ENCODE results near the gene LAMTOR2. TPM values are rescaled to one million over a fixed set of nuclear protein-coding genes. Genes with fewer than 3 reads are reported as not detected.

The LAMTOR2 gene
- total RNA-seq, 1 donor from 2014 or later, result 61.0 TPM

- Mint-ChIP-seq H3K4me3 (ENCODE audit: low read depth) (no peak overlapping the region), H3K27me3 (no peaks in the 10 kb centered on the region), H3K27ac (no peak overlapping the region), H3K4me1 (ENCODE audit: low read depth) (peaks cover 27% of the 10 kb centered on the region), H3K9me3 (ENCODE audit: low read depth) (no peaks in the 10 kb centered on the region), H3K36me3 (ENCODE audit: insufficient read depth) (peaks cover 11% of the 10 kb centered on the region)
- TF ChIP-seq CTCF (IDR thresholded peaks at IDR 0.05; ENCODE audit: unreplicated experiment), result no peak
- no peak for DNase-seq (ENCODE audit: low spot score, unreplicated experiment)
These were observed 44.7 kb downstream of the LAMTOR2 start for GRCh38 chr1:156099282-156099681.

DNA sequence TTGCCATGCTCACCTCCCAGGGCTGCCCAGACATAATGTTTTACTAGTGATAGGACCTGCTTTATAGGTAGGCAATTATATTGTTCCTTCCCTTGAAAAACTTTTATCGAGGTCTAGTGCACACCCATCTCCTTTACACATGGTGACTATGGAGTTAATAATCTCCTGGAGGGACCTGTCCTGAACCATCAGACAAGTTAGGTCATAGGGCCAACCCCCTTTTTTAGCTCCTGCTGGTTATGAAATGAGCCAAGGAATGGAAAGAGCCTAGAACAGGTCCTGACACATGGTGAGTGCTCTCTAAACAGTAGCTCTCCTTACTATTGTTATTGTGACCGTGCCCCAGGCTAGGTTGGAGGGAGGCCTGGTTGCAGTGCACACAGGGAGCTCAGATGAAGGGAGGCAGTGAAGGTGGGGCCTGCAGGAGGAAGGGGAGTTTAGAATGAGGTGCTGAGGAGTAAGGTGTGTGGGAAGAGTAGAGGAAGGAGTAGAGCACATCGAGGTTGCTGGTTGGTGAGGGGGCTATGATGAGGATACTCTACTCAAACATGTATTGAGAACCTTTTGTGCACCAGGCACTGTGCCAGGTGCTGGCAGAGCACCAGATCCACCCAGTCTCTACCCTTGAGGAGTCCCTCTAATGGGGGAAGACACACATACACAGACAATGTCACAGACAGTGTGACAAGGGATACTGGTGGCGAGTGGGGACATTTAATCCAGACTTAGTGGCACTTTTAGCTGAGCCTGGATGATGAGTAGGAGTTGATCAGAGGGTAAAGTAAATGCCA is 45.8 kb downstream of the LAMTOR2 start:
- Mint-ChIP-seq H3K27me3 (no peaks in the 10 kb centered on the region), H3K9me3 (ENCODE audit: low read depth) (no peaks in the 10 kb centered on the region), H3K4me1 (ENCODE audit: low read depth) (peaks cover 38% of the 10 kb centered on the region), H3K27ac (peak overlapping the region; percentile 49), H3K4me3 (ENCODE audit: low read depth) (no peak overlapping the region), H3K36me3 (ENCODE audit: insufficient read depth) (peaks cover 13% of the 10 kb centered on the region)
- TF ChIP-seq CTCF (IDR thresholded peaks at IDR 0.05; ENCODE audit: unreplicated experiment), result no peak
- DNase-seq (ENCODE audit: low spot score, unreplicated experiment), result no peak

DNA sequence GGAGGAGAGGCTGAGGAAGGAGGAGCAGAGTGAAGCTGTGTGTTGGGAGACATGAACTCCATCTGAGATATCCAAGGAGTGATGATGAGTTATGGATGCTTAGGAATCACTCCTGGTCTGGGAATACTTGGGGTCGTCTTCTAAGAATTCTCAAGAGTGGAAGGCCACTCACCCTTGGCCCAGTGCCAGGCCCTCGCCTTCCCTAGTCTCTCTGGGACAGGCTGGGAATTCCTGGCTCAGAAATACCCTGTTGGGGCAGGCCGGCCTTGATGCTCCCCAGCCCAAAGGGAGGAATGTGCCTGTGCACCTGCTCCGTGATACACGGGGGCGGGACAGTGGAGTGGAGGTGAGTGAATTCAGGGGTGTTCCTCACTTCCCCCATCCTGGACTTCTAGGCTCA is 47.3 kb downstream of the LAMTOR2 start:
- Mint-ChIP-seq H3K4me1 (ENCODE audit: low read depth) (peaks cover 43% of the 10 kb centered on the region), H3K27ac (peak overlapping the region; percentile 83), H3K36me3 (ENCODE audit: insufficient read depth) (peaks cover 6% of the 10 kb centered on the region), H3K27me3 (no peaks in the 10 kb centered on the region), H3K9me3 (ENCODE audit: low read depth) (no peaks in the 10 kb centered on the region), H3K4me3 (ENCODE audit: low read depth) (no peak overlapping the region)
- TF ChIP-seq CTCF (IDR thresholded peaks at IDR 0.05; ENCODE audit: unreplicated experiment), result no peak
- DNase-seq (ENCODE audit: low spot score, unreplicated experiment), result no peak

- Mint-ChIP-seq H3K9me3 (ENCODE audit: low read depth) (no peaks in the 10 kb centered on the region), H3K4me1 (ENCODE audit: low read depth) (peaks cover 43% of the 10 kb centered on the region), H3K27ac (peak overlapping the region; percentile 62), H3K4me3 (ENCODE audit: low read depth) (no peak overlapping the region), H3K27me3 (no peaks in the 10 kb centered on the region), H3K36me3 (ENCODE audit: insufficient read depth) (peaks cover 5% of the 10 kb centered on the region)
- TF ChIP-seq CTCF (IDR thresholded peaks at IDR 0.05; ENCODE audit: unreplicated experiment), result no peak
- DNase-seq (ENCODE audit: low spot score, unreplicated experiment), result no peak
These were observed 48.3 kb downstream of the LAMTOR2 start for GRCh38 chr1:156102633-156103511.

- no peak for DNase-seq (ENCODE audit: low spot score, unreplicated experiment)
- Mint-ChIP-seq H3K36me3 (ENCODE audit: insufficient read depth) (peaks cover 3% of the 10 kb centered on the region), H3K4me1 (ENCODE audit: low read depth) (peaks cover 43% of the 10 kb centered on the region), H3K4me3 (ENCODE audit: low read depth) (no peak overlapping the region), H3K27ac (peak overlapping the region; percentile 62), H3K9me3 (ENCODE audit: low read depth) (no peaks in the 10 kb centered on the region), H3K27me3 (no peaks in the 10 kb centered on the region)
- TF ChIP-seq CTCF (IDR thresholded peaks at IDR 0.05; ENCODE audit: unreplicated experiment), result no peak
These were observed 49.0 kb downstream of the LAMTOR2 start for GRCh38 chr1:156103521-156103947.

Measured in progenitor cell of endocrine pancreas (in vitro differentiated cells).